ENCODE results near the gene TSGA10IP.
A peak's percentile ranks its signal among the peaks of the same experiment; 100 is the strongest.

Gene TSGA10IP

DNA sequence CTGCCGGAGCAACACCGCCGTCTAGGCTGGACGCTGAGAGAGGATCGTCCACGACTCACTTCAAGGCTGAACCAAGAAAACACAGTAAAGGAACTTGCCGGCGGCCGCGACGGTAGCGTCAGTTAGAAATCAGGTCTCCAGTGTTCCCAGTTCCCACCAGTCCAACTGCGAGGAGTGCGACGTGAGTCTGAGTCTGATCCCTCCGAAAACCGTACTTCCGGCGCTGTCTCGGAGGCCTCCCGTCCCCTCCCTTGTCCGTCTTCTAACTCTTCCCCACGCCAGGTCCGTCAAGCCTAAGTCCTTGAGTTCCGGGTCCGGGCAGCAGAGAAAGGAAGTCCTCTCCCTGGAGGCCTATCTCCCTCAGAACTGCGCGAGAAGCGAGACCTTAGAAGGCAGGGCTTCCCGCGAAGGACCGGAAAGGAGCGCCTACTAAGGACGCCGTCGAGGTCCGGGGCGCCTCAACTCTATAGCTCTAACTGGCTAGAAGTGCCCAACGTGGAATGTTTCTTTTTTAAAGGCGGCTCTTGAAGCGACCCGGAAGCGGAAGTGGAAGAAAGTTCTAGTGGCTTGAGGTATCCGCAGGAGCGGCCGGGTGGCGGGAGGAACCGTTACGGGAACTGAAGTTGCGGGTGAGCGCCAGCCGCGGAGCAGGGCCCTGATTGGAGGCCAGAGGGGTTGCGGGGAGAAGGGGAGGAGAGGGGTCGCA is 56.8 kb downstream of the TSGA10IP start, which contains the start of the genes BANF1 and EIF1AD:
Gene BANF1 (plus strand): TSS at position 562 of the 706 bp plus-strand sequence. CDS start 748 bp downstream, outside the sequence.
Gene EIF1AD (minus strand): TSS at position 216 of the 706 bp plus-strand sequence. CDS start 1,768 bp downstream, outside the sequence.
- DNase-seq (ENCODE audit: extremely low spot score, insufficient read length, low read depth) = peak; percentile 78
- peak; percentile 92 for FAIRE-seq

DNA sequence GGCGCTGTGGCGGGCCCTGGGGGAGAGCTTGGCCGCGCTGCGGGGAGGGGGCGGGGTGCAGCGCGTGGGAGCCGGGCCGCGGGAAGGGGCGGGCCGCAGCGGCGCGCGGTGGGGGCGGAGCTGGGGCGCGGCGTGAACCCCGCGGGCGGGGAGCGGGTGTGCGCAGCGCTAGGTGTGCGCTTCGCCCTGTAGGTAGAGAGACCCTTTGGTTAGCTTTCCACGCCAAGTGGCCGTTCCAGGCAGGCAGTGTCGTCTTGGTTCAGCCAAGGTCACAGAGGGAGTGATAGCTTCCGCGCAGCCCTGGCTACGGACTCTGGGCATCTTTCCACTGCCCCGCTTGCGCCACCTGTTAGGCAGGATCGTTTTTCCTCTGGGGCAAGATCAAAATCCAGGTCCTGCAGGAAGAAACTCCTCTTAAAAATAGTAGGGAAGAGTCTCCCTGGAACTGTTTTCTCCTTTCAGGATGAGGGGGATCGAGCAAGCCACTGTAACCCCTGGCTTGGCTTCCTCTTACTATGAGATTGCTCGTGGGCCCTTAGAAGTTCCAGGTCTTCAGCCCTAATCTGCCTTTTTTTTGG is 57.5 kb downstream of the TSGA10IP start:
- DNase-seq (ENCODE audit: extremely low spot score, insufficient read length, low read depth) (peak; percentile 65), FAIRE-seq (no peak)

DNA sequence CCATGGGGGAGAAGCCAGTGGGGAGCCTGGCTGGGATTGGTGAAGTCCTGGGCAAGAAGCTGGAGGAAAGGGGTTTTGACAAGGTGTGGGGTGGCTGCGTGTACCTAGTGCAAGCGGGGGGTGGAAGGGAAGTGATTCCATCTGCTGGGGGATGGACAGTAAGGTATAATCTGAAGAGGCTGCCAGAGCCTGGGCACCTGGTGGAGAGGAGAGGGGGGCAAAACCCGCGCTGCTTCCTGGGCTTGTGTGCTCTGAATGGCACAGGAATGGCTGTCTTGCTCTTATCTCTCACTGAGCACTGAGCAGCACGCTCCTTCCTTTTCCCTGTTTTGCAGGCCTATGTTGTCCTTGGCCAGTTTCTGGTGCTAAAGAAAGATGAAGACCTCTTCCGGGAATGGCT is 58.0 kb downstream of the TSGA10IP start:
- no peak for DNase-seq (ENCODE audit: extremely low spot score, insufficient read length, low read depth)
- FAIRE-seq = no peak

- no peak for DNase-seq (ENCODE audit: extremely low spot score, insufficient read length, low read depth)
- no peak for FAIRE-seq
These were observed 58.9 kb downstream of the TSGA10IP start for GRCh38 chr11:66004186-66004585.

DNA sequence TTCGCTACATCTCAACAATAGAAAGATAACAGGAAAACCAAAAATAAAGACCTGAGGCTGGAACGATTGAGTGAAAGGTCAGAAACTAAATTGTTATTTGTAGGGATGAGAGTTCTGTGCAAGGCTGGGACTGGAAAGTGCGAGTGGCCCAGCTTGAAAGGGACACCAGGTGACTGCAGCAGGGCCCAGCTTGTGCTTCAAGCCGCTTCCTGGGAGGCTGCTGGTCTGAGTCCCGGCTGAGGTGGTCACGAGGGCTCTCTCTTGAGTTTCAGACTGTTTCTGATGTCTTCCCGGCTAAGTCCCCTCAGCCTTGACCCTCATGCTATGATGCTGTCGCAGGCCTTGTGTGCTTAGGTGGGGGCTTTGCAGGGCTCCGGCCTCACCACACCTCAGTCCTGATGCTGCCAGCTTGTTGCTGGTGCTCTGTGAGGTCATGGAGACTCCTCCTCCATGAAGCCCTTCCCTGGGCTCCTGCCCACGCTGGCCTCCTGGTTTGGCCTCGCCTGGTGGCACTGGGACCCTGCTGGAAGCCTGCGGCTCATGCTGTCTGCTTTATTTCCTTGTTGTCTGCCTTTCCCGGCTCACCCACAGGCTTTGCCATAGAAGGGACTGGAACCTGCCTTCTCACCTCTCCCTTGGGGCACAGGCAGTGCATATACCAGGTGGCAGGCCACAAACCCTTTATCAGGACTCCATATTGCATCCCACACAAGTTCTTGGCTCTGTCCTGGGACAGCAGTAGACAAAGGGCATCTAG is 61.0 kb downstream of the TSGA10IP start:
- no peak for FAIRE-seq
- DNase-seq (ENCODE audit: extremely low spot score, insufficient read length, low read depth) = no peak

DNA sequence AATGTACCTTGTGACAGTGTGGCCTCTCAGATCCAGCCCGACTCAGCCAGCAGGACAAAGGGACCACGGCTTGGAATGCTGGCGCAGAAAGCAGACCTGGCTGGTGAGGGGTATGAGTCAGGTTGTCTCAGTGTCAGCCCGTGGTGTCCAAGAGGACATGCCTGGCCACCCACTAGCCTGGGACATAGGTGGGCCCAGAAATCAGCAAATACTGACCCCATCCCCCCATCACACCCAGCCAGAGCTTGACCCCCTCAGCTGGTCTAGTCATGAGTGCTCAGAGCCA is 61.6 kb downstream of the TSGA10IP start:
- no peak for FAIRE-seq
- no peak for DNase-seq (ENCODE audit: extremely low spot score, insufficient read length, low read depth)

GRCh38 chr11:66007201-66007634 is 61.9 kb downstream of the TSGA10IP start:
- DNase-seq (ENCODE audit: extremely low spot score, insufficient read length, low read depth) = no peak
- no peak for FAIRE-seq

GRCh38 chr11:66008095-66008467 is 62.8 kb downstream of the TSGA10IP start:
- FAIRE-seq (no peak), DNase-seq (ENCODE audit: extremely low spot score, insufficient read length, low read depth) (no peak)

DNA sequence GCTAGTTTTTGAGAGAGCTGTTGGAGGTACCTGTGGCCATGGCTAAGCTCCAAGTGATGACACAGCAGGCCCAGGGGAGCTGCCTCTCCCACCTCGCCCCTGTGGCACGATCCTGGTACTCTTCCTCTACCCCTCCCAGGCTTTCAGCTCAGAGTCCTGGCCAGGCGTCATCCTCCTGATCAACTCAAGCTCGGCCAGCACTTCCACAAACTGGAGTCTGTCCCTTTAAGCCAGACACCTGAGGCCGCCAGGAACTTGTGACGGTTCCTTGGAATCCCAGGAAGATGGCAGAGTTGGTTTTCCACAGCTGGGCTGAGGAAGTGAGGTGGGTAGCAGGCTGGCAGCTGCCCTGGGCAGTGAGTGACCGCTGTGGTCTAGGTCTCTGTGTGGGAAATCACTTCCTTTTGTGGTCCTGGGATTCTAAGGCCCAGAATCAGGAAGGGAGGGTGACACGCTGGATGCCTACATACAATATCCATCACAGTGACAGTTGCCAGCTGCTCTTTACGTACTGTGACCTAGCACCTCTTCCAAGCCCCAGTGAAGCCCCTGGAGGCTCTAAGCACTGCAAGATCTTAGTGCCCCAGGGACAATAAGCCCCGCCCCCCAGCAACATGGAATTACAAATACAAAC is 63.3 kb downstream of the TSGA10IP start:
- no peak for FAIRE-seq
- DNase-seq (ENCODE audit: extremely low spot score, insufficient read length, low read depth) = no peak

Measured in GM18507 (cell line).